ENCODE data around the gene TAS2R30.
"Not testable (repeated sequence)": the region's sequence is repeated elsewhere in the genome, so short reads cannot be mapped to it uniquely, and the experiment has no call there.

The TAS2R30 gene

DNA sequence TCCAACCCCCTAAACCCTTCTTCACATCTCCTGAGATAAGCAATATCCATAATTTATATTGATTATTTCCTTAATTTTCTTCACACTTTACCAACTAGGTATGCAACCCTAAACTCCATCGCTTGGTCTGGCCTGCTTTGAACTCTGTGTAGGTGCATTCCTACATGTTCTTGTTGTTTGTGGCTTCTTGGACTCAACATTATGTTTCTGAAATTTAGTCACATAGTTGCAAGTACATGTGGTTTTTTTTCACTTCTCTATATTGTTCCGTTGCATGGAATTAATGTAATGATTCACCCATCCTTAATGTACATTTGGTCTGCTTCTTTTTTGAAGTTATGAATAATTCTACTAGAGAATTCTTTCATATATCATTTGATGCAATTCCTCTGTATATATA lies 1.6 kb upstream of the TAS2R30 start:
- Histone ChIP-seq H3K27ac (no peak overlapping the region), H3K79me2 (peaks cover 25% of the 10 kb centered on the region), H3K4me2 (ENCODE audit: low read length) (no peak overlapping the region), H3K27me3 (ENCODE audit: control insufficient read depth, insufficient read depth, low read length) (no peaks in the 10 kb centered on the region), H2AFZ (no peak overlapping the region), H3K36me3 (ENCODE audit: control insufficient read depth, insufficient read depth, low read length) (no peaks in the 10 kb centered on the region), H3K9ac (no peak overlapping the region), H3K4me3 (ENCODE audit: low read depth, low read length) (no peak overlapping the region), H3K4me1 (no peaks in the 10 kb centered on the region), H3K9me3 (ENCODE audit: control insufficient read depth, low read length) (no peaks in the 10 kb centered on the region)
- TF ChIP-seq, protein P1, sequence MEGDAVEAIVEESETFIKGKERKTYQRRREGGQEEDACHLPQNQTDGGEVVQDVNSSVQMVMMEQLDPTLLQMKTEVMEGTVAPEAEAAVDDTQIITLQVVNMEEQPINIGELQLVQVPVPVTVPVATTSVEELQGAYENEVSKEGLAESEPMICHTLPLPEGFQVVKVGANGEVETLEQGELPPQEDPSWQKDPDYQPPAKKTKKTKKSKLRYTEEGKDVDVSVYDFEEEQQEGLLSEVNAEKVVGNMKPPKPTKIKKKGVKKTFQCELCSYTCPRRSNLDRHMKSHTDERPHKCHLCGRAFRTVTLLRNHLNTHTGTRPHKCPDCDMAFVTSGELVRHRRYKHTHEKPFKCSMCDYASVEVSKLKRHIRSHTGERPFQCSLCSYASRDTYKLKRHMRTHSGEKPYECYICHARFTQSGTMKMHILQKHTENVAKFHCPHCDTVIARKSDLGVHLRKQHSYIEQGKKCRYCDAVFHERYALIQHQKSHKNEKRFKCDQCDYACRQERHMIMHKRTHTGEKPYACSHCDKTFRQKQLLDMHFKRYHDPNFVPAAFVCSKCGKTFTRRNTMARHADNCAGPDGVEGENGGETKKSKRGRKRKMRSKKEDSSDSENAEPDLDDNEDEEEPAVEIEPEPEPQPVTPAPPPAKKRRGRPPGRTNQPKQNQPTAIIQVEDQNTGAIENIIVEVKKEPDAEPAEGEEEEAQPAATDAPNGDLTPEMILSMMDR (IDR thresholded peaks at IDR 0.05) = no peak

DNA sequence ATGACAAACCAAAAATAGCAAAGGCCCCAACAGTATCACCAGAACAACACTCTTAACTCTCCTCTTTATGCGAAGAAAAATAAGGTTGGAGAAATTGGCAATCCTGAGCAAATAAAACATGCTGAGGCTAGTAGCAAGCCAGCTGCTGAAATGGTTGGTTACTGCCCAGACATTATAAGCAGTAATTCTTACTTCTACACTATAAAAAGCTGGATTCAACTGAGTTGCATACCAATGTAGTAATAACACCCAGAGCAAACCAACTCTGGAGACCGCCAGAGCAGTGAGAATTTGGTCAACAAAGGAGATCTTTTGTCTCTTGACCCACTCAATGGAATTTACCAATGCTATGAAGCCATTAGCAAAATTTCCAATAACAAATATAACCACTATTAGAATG lies 628 bp downstream of the TAS2R30 start:
- TF ChIP-seq, protein P1 (IDR thresholded peaks at IDR 0.05) = no peak
- H3K27me3 ChIP-seq (ENCODE audit: control insufficient read depth, insufficient read depth, low read length) = no peaks in the 10 kb centered on the region
- H3K4me2 ChIP-seq (ENCODE audit: low read length) = no peak overlapping the region
- H3K27ac ChIP-seq = no peak overlapping the region
- no peaks in the 10 kb centered on the region for H3K9me3 ChIP-seq (ENCODE audit: control insufficient read depth, low read length)
- no peak overlapping the region for H3K9ac ChIP-seq
- H3K4me1 ChIP-seq = no peaks in the 10 kb centered on the region
- H3K36me3 ChIP-seq (ENCODE audit: control insufficient read depth, insufficient read depth, low read length) = no peaks in the 10 kb centered on the region
- peaks cover 25% of the 10 kb centered on the region for H3K79me2 ChIP-seq
- H3K4me3 ChIP-seq (ENCODE audit: low read depth, low read length) = no peak overlapping the region
- no peak overlapping the region for H2AFZ ChIP-seq

DNA sequence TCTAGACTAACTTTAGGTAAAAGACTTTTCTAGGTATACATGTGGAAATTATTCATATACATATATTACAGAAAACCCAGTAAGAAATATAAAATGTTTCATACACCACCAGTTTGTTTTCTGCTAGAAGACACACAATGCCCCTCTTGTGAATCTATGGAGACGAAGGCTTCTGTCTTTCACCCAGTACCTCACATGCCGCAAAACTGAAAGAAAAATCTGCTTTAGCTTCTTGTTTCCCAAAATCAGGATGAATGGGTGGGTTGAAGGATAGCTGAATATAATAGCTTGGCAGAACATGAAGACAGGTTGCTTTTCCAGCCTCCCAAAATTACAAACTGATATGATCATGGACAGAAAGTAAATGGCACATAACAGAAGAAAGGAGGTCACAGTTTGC lies 1.3 kb downstream of the TAS2R30 start:
- peaks cover 20% of the 10 kb centered on the region for H3K79me2 ChIP-seq
- no peaks in the 10 kb centered on the region for H3K4me1 ChIP-seq
- no peak overlapping the region for H3K4me2 ChIP-seq (ENCODE audit: low read length)
- no peak overlapping the region for H3K9ac ChIP-seq
- H2AFZ ChIP-seq = no peak overlapping the region
- H3K36me3 ChIP-seq (ENCODE audit: control insufficient read depth, insufficient read depth, low read length) = no peaks in the 10 kb centered on the region
- H3K27me3 ChIP-seq (ENCODE audit: control insufficient read depth, insufficient read depth, low read length) = no peaks in the 10 kb centered on the region
- H3K4me3 ChIP-seq (ENCODE audit: low read depth, low read length) = no peak overlapping the region
- TF ChIP-seq, protein P1 (IDR thresholded peaks at IDR 0.05) = no peak
- no peaks in the 10 kb centered on the region for H3K9me3 ChIP-seq (ENCODE audit: control insufficient read depth, low read length)
- no peak overlapping the region for H3K27ac ChIP-seq

DNA sequence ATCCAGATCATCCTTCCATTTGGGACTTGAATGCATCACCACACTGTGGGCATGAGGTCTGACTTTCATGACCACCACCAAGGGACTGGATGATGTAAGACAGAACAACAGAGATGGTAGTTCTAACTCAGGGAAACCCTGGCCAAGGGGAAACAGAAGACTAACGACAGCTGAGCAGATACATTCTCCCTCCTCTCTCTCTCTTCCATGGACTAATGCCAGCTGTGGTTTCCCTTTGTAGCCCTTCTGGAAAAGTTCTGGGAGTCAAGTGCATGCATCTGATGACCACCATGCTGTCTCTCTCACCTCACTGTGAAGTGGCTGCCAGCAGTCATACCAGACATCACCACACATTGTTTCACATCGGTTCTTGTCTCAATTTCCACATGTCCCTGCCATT lies 3.4 kb downstream of the TAS2R30 start:
- Histone ChIP-seq H3K4me2 (ENCODE audit: low read length) (no peak overlapping the region), H3K27ac (no peak overlapping the region)
- TF ChIP-seq, protein P1 (IDR thresholded peaks at IDR 0.05) = no peak

DNA sequence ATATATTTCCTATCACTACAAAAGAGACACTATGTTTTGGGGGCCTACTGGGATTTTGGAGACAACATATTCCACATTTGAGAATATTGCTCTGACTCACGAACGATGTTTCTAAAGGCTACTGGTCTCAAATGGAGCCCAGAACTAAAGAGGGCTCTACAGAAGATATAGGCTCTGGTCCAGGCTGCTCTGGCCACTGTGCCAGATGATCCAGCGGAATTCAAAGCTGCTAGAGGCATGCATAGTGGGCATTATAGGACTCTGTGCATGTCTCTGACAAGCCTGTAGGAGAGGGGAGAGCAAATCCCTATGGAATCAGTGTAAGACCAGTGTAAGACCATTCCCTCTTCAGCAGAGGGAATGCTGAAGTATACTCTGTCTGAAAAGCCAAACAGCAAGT lies 4.1 kb downstream of the TAS2R30 start:
- Histone ChIP-seq H3K4me3 (ENCODE audit: low read depth, low read length) (no peak overlapping the region), H2AFZ (no peak overlapping the region), H3K4me1 (no peaks in the 10 kb centered on the region), H3K9ac (no peak overlapping the region), H3K27me3 (ENCODE audit: control insufficient read depth, insufficient read depth, low read length) (no peaks in the 10 kb centered on the region), H3K9me3 (ENCODE audit: control insufficient read depth, low read length) (no peaks in the 10 kb centered on the region), H3K36me3 (ENCODE audit: control insufficient read depth, insufficient read depth, low read length) (no peaks in the 10 kb centered on the region), H3K79me2 (peaks cover 17% of the 10 kb centered on the region), H3K4me2 (ENCODE audit: low read length) (no peak overlapping the region), H3K27ac (no peak overlapping the region)
- TF ChIP-seq, protein P1 (IDR thresholded peaks at IDR 0.05) = no peak

More for the DNA sequence above, 3.4 kb downstream of the TAS2R30 start:
- Histone ChIP-seq H2AFZ (no peak overlapping the region), H3K9me3 (ENCODE audit: control insufficient read depth, low read length) (no peaks in the 10 kb centered on the region), H3K4me1 (no peaks in the 10 kb centered on the region), H3K79me2 (peaks cover 17% of the 10 kb centered on the region), H3K27me3 (ENCODE audit: control insufficient read depth, insufficient read depth, low read length) (no peaks in the 10 kb centered on the region), H3K9ac (no peak overlapping the region), H3K4me3 (ENCODE audit: low read depth, low read length) (no peak overlapping the region), H3K36me3 (ENCODE audit: control insufficient read depth, insufficient read depth, low read length) (no peaks in the 10 kb centered on the region)

DNA sequence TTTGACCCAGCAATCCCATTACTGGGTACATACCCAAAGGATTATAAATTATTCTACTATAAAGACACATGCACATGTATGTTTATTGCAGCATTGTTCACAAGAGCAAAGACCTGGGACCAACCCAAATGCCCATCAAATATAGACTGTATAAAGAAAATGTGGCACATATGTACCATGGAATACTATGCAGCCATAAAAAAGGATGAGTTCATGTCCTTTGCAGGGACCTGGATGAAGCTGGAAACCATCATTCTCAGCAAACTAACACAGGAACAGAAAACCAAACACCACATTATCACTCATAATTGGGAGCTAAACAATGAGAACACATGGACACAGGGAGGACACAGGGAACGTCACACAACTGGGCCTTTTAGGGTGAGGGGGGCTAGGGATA lies 20.3 kb downstream of the TAS2R30 start:
- H3K27ac ChIP-seq; H3K36me3 ChIP-seq (ENCODE audit: control insufficient read depth, insufficient read depth, low read length); H3K4me3 ChIP-seq (ENCODE audit: low read depth, low read length); H3K27me3 ChIP-seq (ENCODE audit: control insufficient read depth, insufficient read depth, low read length); H3K4me2 ChIP-seq (ENCODE audit: low read length); H3K9ac ChIP-seq; H3K4me1 ChIP-seq; H3K9me3 ChIP-seq (ENCODE audit: control insufficient read depth, low read length); H2AFZ ChIP-seq: not testable (repeated sequence)
- peaks cover 56% of the 10 kb centered on the region for H3K79me2 ChIP-seq

DNA sequence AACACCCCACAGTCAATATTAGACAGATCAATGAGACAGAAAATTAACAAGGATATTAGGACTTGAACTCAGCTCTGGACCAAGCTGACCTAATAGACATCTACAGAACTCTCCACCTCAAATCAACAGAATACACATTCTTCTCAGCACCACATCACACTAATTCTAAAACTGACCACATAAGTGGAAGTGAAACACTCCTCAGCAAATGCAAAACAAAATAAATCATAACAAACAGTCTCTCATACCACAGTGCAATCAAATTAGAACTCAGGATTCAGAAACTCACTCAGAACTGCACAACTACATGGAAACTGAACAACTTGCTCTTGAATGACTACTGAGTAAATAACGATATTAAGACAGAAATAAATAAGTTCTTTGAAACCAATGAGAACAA lies 23.2 kb downstream of the TAS2R30 start:
- H3K36me3 ChIP-seq (ENCODE audit: control insufficient read depth, insufficient read depth, low read length); H3K27me3 ChIP-seq (ENCODE audit: control insufficient read depth, insufficient read depth, low read length): not testable (repeated sequence)

More for the DNA sequence above, 23.2 kb downstream of the TAS2R30 start:
- not testable (repeated sequence) for H2AFZ ChIP-seq; H3K27ac ChIP-seq; H3K9me3 ChIP-seq (ENCODE audit: control insufficient read depth, low read length); H3K4me2 ChIP-seq (ENCODE audit: low read length); H3K4me1 ChIP-seq; H3K4me3 ChIP-seq (ENCODE audit: low read depth, low read length); H3K9ac ChIP-seq
- peaks cover 48% of the 10 kb centered on the region for H3K79me2 ChIP-seq
